HG02970 (cell line): ENCODE results near the gene ENO1.
"Not testable (repeated sequence)": the region's sequence is repeated elsewhere in the genome, so short reads cannot be mapped to it uniquely, and the experiment has no call there.

Experiments
- ATAC-seq: cut with Tn5 transposase; IDR thresholded peaks from one replicate; pipeline ENCODE4 v1.9.1; 2021; ENCODE audit warnings: mild to moderate bottlenecking, moderate library complexity, moderate number of reproducible peaks; ENCODE audit not compliant: unreplicated experiment, low FRiP score

Gene ENO1

DNA sequence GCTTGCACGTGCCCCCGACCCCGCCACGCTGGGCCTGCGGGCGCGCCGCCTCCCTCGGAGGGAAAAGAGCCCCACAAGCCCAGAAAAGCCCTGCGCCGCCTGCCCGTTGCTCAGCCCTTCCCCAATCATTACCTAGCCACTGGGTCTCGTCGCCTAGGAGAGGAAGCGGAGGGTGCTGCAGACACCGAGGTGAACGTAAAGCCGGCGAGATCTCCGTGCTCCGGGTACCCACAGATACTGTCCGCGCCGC lies at the start of gene ENO1:
TSS of gene ENO1 (minus strand) at position 239 of the 250 bp plus-strand sequence. CDS start 3,778 bp downstream, outside the sequence.
- no peak for ATAC-seq

GRCh38 chr1:8926707-8927694 lies 48.5 kb upstream of the ENO1 start:
- ATAC-seq: no peak

GRCh38 chr1:8925960-8926359 lies 47.5 kb upstream of the ENO1 start:
- ATAC-seq: no peak

DNA sequence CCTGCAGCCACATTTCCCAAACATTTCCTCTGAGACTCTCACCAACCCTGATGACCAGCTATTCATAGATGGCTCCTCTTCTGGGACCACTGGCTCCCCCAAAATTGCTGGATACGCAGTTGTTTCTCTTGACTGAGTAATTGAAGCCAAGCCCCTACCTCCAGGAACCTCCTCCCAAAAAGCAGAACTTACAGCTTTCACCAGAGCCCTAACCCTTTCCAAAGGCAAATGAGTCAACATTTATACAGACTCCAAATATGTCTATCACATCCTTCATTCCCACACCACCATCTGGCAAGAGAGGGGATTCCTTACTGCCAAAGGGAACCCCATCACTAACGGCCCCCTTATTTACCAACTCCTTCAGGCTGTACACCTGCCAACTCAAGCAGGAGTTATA lies 46.9 kb upstream of the ENO1 start:
- no peak for ATAC-seq

DNA sequence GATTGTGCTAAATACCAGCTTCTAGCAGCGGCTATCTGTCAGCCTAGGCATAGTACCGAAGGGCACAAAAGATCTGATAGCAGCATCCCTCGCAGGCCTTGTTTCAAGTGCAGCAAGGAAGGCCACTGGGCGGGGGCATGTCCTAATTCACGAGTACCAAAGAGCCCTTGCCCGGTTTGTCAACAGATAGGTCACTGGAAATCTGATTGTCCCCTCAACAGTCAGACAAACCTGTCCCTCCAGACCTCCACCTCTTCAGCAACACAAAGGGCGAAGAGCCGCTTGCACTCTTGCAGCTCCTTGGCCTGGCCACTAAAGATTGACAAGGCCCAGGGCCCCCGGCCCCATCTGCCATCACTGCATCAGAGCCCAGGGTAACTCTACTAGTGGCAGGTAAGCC lies 44.5 kb upstream of the ENO1 start:
- no peak for ATAC-seq

GRCh38 chr1:8917536-8917935 lies 39.0 kb upstream of the ENO1 start:
- not testable (repeated sequence) for ATAC-seq

- ATAC-seq: no peak
These were observed 37.0 kb upstream of the ENO1 start for GRCh38 chr1:8915446-8915845.

DNA sequence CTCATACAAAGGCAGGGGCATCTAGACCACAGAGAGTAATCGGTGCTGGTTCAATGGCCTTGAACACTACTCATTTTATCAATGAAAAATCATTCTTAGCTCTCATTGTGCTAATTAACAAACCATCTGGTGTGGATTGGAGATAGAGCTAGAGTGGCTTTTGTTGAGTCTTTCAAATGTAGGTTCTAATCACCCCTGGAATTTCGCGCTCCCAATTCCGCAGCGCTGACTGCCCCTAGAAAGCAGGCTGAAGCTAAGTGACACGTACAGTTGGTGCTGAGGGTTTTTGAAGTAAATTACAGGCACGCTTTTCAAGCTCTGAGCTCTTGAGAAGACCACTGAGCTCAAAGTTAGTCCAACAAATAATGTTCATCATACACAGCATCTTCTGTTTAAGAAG lies 36.0 kb upstream of the ENO1 start:
- no peak for ATAC-seq

DNA sequence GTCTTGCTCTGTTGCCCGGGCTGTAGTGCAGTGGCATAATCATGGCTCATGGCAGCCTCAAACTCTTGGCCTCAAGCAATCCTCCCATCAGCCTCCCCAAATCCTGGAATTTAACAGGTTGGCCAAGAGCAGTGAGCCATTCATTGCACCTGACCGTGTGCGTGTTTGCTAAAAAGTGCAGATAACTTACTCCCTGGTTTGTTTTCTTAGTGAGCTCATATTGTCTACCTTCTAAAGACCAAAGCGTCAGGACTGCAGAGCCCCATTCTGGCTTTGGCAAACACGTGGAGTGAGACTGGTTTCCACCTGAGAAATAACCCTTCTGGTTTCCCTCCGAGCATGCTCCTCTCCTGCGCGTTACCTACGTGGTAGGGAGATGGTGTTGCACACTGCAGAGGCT lies 35.0 kb upstream of the ENO1 start:
- ATAC-seq: no peak

DNA sequence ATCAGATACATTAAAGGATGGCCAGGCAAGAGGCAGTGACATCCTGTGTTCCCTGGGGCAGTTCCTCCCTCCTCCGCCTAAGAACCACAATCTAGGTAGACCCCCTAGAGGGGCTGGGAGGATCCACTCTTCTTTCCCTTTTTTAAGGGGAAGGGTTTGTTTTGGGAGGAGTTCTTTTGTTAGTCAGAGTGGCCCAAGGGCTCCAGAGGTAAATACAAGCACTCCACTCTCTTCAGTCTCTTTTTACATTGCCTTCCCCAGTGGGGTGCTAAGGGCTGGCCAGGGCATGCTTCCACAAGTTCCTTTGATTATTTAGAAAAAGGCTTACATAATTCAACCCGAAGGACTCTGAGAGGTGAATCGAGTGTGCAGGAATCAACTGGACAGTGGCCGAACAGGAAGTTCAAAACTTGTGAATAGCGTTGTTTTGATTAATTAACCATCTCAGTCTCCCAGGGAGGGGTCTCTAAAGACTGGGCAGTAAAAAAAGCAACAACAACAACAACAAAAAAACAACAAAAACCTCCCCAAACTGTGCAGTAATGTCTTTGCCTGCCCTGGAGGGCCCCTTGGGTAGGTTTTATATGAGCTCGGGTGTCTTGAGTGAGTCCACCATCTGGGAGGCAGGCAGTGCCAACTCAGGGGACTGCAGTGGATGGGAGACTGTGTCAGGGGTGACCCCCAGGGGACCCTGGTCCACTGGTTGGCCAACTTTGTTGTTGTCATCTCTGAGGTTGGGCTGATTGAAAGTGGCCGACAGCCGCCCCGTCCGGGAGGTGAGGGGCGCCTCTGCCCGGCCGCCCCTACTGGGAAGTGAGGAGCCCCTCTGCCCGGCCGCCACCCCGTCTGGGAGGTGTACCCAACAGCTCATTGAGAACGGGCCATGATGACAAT lies 33.2 kb upstream of the ENO1 start:
- ATAC-seq: no peak

DNA sequence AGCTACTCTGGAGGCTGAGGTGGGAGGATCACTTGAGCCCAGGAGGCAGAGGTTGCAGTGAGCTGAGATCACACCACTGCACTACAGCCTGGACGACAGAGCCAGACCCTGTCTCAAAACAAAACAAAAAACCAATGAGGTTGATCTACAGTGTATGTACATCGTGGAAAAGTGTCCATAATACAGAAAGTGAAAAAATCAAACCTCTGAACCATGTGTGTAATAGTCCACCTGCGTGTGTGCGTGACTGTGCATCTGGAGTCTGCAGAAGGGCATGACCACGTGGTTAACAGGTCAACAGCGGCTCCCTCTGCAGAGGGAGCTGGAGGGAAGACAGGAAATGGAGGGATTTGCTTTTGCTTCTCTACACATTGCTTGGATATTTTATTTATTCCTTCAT lies 32.4 kb upstream of the ENO1 start:
- no peak for ATAC-seq

- ATAC-seq: no peak
These were observed 31.8 kb upstream of the ENO1 start for GRCh38 chr1:8910331-8910730.

DNA sequence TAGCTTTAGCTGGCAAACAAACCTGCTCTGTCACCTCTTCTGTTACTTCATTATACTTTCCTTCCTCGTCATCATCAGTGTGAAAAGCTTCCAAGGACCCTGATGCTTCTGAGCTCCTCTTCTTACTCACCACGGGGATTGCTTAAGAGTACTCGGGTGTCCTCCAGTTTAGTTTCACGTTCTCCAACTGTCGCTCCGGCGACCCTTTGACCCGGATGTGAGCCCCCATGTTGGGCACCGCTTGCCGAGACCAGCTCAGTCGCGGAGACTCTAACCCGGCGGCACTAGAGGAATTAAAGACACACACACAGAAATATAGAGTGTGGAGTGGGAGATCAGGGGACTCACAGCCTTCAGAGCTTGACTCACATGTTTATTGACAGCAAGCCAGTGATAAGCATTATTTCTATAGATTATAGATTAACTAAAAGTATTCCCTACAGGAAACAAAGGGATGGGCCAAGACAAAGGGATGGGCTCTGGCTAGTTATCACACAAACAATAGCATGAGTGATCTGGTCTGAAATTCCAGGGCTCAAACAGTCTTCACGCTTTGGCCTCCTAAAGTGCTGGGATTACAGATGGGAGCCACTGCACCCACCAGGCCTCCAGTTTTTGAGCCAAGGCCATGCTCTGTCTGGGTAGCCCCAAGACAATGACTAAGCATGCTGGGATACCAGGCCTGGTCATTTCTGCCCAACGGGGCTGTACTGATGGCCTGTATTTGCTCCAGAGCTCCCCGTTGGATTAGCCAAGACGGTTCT lies 30.1 kb upstream of the ENO1 start:
- no peak for ATAC-seq

- ATAC-seq: no peak
These were observed 27.2 kb upstream of the ENO1 start for GRCh38 chr1:8905582-8906191.

- no peak for ATAC-seq
These were observed 25.6 kb upstream of the ENO1 start for GRCh38 chr1:8903908-8904650.

- ATAC-seq: no peak
These were observed 24.9 kb upstream of the ENO1 start for GRCh38 chr1:8903410-8903809.

- ATAC-seq: no peak
These were observed 24.3 kb upstream of the ENO1 start for GRCh38 chr1:8902765-8903164.

DNA sequence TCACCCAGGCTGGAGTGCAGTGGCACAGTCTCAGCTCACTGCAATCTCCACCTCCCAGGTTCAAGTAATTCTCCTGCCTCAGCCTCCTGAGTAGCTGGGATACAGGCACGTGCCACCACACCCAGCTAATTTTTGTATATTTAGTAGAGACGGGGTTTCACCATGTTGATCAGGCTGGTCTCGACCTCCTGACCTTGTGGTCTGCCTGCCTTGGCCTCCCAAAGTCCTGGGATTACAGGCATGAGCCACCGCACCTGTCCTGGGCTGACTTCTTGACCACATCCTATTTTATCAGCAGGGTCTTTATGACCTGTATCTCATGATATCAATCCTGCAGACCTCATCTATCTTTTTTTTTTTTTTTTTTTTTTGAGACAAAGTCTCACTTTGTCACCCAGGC lies 22.2 kb upstream of the ENO1 start:
- not testable (repeated sequence) for ATAC-seq

DNA sequence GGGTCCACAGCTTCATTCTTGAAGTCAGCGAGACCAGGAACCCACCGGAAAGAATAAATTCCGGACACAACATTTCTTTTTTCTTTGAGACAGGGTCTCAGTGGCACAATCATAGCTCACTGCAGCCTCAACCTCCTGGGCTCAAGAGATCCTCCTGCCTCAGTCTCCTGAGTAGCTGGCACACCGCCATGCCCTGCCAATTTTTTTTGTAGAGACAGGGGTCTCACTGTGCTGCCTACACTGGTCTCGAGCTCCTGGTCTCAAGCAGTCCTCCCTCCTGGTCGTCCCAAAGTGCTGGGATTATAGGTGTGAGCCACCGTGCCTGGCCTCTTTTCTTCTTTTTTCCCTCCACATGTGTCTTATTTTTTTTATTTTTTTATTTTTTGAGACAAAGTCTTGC lies 20.6 kb upstream of the ENO1 start:
- no peak for ATAC-seq

- not testable (repeated sequence) for ATAC-seq
These were observed 19.9 kb upstream of the ENO1 start for GRCh38 chr1:8898418-8898817.
